GM21528 (cell line): ENCODE results near the gene TRPM2.
"Not testable (repeated sequence)": the region's sequence is repeated elsewhere in the genome, so short reads cannot be mapped to it uniquely, and the experiment has no call there.

ENCODE experiments used
- ATAC-seq: cut with Tn5 transposase; IDR thresholded peaks from one replicate; pipeline ENCODE4 v1.9.1; 2021; ENCODE audit warnings: mild to moderate bottlenecking, moderate library complexity; ENCODE audit not compliant: unreplicated experiment, low FRiP score

Gene TRPM2

DNA sequence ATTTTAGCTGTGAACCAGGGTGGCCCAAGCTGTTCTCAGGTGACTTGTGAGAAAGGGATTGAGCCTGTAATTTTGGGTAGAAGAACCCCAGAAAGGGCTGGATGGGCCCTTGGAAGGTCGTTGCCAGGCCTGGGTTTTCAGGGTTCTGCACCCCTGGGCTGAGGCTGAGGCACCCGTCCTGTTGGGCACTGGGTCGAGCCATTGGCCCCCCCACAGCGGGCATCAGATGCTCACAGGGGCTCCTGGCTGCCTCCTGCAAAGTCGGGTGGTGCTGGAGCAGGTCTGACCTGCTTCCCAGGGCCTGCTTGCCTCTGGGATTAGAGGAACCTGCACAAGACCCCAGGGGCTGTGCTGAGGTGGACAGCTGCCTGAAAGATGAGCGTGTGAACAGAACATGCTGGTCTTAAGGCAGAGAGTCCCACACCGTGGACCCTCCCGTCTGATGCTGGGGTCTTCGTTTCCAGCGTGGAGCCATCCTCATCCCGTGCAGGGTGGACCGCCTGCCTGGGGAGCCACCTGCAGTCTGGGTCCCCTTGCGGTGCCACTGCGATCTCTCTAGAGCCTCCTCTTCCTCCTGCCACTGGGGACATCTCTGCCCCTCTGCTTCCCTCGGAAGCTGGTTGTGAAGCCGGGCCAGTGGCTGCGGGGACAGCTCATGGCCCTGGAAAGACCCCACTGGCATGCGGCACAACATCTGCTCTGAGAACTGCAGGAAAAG, 1.7 kb upstream of the TRPM2 start:
- no peak for ATAC-seq

DNA sequence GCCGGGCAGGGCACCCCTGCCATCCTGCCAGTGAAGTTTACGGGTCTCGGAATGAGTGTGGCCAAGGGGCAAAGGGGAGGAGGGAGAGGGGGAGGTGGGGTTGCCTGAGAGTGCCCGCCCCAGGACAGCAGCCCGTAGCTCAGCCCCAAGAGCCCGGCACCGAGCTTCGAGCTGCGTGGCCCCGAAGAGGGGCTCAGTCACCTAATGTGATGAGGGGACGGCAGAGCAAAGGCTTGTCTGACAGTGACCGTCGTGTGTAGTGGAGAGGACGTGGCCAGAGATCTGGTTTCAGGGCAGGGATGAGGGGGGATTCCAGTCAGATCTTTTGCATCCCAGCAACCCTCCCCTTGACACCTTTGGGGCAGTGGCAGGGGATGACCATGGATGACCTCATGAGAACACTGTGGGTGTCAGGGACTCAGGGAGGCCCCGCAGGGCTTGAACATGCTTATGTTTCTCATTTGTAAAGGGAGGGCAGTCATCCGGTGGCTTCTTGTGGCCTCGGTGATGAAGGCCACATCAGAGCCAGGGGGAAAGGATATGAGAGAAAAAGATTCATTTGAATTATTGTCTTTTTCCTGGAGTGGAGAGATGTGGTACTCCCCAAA, 1.1 kb upstream of the TRPM2 start:
- no peak for ATAC-seq

DNA sequence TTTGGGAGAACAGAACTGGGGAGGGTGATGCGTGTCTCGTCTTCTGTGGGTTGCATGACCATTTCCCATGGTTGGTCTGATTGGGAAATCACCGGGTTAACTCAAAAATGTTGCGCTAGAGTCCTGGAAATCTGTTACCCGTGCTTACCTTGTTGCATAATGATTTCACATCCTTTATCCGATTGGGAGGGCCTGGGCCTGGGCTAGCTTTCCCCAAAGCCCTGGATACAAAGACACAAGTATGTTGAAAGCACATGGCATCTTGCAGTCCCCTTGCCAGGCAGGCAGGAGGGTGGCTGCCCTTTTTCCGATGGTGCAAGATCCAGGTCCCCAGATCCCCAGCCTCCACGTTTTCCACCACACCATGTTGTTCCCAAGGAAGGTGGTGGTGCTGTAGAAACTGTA, 582 bp downstream of the TRPM2 start:
- no peak for ATAC-seq

DNA sequence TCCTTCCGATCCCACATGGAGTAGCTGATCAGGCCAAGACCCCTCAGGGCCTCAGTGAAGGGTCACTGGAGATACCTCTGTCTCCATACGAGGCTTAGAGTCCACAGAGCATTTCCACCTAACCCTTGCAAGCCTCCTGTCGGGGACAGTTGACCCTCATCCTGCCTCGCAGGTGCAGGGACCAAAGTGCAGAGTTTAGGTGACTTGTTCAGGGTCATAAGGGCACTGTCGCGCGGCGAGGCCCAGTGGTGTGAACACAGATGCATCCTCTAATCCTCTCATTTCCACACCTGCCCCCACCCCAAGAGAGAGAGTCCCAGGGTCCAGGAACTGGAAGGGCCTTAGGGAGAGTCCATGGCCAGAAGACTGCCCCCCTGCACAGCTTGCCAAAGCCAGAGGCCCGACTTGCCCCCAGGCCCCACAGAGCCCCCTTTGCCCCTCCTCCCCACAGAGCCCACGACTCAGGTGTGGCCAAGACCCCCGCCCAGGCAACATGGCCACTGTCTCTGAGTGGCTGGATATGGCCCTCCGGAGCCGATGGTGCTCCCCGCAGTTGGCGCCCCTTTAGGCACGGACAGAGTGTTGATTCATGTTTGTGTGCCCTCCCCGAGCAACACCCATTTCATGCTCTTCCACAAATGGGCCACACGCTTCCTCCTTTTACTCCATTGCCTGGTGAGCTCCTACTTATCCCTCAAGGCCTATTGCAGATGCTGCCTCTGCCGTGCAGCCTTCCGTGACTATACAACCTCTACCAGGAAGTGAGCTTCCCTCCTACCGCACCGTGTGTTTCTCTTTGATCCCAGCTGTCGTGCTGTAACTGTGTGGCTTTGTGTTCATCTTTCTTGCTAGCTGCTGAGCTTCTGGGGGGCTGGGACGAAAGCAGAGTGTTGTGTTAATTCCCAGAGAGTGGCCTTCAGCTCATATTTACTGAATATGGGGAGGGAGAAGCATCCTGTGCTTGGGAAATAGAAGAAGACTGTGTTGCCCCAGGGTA, 1.7 kb downstream of the TRPM2 start:
- ATAC-seq = no peak

DNA sequence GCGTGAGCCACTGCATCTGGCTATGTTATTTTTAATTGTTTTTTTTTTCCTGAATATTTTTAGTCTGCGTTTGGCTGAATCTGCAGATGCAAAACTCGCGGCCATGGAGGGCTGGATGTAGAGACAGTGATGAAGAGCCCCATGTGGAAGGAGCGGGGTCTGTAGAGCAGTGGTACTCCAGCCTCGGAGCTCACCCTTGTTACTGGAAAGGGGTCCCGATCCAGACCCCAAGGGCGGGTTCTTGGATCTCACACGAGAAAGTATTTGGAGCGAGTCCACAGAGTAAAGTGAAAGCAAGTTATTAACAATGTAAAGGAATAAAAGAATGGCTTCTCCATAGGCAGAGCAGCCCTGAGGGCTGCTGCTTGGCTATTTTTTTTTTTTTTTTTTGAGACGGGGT, 2.7 kb downstream of the TRPM2 start:
- no peak for ATAC-seq

DNA sequence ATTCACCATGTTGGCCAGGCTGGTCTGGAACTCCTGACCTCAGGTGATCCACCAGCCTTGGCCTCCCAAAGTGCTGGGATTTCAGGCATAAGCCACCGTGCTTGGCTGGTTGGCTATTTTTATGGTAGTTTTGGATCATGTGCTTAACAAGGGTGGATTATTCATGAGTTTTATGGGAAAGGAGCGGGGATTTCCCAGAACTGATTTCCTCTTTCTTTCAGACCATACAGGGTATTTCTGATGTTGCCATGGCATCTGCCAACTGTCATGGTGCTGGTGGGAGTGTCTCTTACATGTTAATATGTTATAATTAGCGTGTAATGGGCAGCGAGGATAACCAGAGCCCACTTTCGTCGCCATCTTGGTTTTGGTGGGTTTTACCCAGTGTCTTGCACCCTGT, 3.2 kb downstream of the TRPM2 start:
- ATAC-seq = no peak

DNA sequence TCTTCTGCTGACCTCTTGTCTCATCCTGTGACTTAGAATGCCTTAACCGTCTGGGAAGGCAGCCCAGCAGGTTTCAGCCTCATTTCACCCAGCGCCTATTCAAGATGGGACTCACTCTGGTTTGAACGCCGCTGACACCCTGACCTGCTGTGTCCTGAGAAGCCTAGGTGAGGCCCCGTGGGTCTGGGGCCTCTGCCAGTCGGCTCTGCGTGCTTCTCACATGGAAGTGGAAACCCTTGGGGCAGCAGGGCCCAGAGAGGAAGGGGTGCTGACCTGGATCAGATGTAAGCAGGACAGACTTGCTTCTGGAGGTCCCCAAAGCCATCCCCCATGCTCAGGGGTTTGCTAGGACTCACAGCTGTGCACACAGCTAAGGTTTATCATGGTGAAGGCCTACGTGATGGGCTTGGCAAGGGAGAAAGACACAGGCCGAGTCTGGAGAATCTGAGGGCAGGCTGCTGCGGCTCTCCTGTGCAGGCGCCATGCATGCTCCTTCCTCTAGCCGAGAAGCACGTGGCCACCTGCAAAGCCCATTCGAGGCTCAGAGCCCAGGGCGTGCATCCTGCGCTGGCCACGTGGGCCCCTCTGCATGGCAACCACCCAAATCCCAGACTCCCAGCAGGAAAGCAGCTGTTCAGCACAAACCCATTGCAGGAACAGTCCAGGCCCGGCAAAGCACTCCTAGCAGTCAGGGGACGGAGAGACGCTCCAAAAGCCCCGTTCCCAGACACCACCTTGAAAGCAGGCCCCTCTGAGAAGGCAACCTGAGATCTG, 3.8 kb downstream of the TRPM2 start:
- ATAC-seq = no peak

DNA sequence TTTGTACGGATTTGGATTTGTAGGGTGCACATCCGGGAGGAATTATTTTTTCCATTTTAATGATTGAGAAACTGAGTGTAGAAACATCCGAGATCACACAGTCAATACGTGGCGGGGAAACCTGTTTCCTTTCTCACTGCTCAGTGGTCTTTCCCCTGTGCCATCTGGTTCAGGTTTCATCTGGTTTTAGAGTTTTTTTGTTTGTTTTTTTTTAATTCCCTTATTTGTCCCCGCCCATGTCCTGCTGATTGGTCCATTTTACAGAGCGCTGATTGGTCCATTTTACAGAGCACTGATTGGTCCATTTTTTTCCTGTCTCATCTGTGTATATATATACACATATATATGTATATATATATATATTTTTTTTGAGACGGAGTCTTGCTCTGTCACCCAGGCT, 6.0 kb downstream of the TRPM2 start:
- ATAC-seq = no peak

DNA sequence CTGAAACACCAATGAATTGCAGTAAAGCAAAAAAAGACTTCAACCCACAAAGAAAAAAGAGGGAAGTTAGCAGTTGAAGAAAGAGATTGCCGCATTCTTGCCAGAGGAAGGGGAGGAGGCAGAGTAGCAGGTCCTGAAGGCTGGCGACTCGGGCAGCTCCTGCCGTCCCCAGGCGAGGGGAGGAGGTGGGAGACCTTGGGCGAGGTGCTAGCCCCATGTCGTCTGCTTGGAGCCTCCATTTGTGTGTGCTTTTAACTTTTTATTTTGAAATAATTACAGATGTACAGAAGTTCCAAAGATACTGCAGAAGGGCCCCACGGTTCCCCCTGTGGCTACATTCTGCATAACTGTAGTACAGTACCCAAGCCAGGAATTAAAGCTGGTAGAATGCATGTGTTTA, 6.7 kb downstream of the TRPM2 start:
- ATAC-seq = no peak

DNA sequence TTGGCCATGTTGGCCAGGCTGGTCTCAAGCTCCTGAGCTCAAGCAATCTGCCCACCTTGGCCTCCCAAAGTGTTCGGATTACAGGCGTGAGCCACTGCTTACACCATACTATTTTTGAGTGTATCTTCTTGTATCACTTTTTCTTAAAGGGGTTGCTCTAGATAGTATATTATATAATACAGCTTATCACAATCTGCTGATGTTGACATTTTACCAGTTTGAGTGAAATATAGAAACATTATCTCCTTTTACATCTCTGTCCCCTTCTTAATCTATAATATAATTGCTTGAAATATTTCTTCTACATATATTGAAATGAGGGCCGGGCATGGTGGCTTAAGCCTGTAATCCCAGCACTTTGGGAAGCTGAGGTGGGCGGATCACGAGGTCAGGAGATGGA, 8.5 kb downstream of the TRPM2 start:
- not testable (repeated sequence) for ATAC-seq

DNA sequence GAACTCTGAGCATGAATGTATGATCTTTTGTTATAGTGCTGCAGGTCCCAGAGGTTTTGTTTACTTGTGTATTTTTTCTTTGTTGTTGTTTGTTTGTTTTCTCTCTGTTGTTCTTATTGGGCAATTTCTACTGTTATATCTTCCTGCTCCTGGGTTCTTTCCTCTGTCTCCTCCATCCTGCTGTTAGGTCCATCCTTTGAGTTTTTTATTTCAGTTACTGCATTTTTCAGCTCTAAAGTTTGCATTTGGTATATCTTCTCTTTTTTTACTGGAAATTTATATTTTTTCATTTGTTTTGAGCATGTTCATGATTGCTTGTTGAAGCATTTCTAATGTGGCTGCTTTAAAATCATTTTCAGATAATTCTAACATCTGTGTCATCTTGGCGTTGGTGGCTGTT, 9.9 kb downstream of the TRPM2 start:
- no peak for ATAC-seq

DNA sequence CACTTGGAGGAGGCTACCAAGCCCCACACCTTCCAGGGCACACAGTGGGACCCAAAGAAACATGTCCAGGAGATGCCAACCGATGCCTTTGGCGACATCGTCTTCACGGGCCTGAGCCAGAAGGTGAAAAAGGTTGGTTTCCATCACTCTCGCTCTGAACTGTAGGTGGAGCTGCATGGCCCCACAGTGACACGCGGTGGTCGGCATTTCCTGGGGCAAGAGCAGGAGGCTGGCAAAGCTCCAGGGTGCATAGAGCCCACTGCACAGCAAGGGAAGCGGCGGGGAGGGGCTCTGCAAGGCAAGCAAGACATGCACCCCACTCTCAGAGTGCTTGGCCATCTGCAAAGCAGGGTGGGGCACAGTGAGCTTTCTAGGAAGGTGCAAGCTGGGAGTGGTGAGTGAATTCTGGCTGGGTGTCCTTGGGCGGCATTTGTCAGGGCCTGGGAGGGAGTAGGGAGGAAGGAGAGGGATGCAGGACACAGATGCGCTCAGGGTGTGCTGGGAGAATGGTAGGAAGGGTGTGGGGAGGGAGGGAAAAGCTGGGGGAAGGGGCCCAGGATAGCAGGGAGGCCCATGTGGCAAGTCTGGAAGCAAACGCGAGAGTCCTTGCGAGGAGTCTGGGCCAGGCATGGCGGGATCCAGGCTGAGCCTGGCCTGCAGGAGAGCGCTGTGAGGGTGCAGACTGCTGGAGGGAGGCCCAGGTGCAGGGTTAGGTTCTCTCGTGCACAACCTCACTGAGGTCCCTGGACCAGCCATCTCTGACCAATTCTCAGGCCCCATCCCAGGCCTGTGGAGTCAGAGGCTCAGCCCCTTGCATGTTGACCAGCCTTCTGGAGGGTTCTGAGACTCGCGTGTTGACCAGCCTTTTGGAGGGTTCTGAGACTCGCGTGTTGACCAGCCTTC, 11.0 kb downstream of the TRPM2 start:
- no peak for ATAC-seq

DNA sequence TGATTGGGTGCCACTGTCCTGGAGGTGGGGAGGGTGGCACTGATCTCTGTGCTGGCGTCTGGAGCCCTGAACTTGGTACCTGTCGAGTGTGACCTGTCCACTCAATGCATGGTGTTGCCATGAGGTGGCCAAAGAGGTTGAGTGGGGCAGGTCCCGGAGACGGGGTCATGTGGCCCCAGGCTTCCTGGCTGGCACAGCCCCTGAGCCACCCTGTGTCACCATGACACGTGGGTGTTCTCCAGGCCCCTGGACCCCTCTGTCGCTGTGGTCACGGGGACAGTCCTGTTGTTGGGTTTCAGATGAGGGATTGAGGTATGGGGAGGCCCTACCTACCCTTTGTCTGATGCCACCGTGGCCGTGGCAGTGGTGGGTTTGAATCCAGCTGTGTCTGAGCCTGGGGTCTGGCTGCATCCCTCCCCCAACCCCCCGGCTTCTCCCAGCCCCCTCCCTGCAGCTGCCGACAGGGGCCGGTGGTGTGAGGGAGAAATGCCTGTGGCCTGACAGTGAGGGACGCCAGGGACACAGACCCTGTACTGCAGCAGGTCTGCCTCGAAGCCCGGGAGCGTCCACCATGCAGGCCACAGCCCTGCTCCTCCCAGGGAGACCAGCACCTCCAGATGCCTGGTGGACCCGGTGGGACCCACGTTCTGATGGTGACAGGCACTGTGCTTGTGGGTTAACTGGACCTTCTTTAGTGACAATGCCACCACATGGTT, 12.0 kb downstream of the TRPM2 start:
- no peak for ATAC-seq

DNA sequence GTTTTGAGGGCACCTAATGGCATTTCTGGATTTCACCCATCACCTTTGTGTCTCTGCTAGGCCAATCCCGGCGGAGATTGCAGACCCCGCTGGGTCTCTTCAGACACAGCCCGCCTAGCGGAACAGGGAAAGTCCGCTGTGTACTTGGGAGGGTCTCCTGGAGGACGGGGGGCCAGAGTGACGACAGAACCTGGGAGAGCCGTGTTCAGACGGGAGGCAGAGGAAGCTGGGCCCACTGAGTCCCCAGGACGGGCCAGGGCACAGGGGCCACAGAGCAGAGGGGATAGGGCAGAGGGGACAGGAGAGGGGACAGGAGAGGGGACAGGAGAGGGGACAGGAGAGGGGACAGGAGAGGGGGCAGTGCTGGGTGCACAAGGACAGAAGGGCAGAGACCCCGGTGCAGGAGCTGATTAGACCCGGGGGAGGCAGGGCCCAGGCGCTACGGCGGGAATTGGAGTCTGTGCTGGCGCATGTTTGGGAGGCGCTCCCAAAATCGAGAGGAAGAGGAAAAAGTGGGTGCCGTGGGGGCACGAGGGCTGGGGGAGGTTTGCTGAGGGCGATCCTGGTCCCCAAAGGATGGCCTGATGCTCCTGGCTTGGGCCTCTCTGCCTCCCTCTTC, 12.7 kb downstream of the TRPM2 start:
- ATAC-seq = no peak

DNA sequence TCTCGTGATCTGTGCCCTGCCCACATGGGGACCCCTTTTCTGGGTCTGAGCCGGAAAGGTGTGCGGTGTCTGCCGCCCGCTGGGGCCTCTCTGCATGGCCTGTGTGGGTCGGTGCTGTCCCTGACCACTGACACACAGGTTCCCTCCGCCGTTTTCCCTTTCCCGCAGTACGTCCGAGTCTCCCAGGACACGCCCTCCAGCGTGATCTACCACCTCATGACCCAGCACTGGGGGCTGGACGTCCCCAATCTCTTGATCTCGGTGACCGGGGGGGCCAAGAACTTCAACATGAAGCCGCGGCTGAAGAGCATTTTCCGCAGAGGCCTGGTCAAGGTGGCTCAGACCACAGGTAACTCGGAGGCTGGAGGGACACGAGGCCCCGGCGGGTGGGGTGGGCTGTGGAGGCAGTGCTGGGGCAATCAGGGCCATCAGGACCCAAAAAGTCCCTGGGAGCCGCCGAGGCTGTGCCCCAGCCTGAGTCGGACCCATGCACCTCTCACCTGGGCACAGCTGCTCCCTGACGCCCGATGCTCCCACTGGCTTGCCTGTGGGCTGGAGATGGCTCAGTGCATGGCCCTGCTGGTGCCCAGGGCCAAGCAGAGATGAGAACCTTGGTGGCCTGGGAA, 13.3 kb downstream of the TRPM2 start:
- no peak for ATAC-seq

DNA sequence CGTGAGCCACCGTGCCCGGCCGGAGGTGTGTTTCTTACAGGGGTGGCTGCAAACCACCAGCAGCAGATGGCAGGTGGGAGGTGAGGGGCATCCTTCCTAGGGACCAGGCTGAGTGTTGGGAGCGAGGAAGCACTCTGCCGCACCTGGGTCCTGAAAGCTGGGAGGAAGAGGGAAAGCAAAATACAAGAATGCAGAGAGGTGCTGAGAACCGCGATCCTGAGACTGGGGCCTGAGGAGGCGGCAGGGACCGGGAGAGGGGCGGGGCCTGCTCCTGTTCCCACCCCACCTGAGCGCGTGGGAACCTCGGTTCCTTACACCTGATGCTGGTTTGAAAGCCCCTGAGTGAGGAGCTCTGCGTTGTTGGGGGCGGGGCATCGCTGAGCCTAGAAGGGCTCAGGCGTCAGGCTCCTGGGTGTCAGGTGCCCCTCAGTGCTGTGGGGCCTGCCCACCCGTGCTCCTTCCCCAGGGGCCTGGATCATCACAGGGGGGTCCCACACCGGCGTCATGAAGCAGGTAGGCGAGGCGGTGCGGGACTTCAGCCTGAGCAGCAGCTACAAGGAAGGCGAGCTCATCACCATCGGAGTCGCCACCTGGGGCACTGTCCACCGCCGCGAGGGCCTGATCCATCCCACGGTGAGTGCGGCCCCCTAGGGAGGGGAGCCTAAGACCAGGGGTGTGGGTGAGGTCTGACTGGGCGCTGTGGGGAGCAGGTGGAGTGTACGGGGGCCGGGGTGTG, 15.5 kb downstream of the TRPM2 start:
- no peak for ATAC-seq

DNA sequence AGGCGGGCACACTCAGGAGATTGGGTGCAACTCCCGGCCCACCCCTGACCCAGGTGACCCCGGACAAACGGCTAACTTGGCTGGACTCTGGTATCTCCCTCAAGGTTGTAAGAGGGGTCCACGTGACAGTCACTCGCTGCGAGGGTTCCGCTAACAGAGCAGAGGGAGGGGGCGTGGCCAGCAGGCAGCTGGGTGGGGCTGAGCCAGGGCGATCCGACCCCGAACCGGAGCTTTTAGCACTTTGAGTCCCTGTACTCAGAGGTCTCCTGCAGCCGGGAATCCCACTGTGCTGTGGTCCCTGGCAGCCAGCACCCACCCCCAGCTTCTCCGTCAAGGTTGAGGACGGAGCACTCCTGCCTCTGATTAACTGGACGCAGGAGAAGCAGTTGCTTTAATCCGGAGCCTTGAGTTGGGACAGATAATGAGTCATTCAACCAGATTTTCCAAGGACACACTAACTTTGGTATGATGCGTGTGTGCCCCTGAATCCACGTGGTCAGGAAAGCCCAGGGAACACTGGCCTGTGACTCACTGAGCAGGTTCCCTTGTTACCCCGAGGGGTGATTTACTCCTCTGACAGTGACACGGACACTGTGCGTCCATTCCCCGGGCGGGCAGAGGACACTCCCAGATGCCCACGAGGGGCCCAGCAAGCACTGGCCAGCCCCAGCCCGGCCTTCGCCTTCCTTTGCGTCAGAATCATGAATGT, 16.8 kb downstream of the TRPM2 start:
- ATAC-seq = no peak
